ENCODE measurements around the gene NLN. TPM values are rescaled to one million over a fixed set of nuclear protein-coding genes. Genes with fewer than 3 reads are reported as not detected.

NLN gene
- total and polyA plus RNA-seq, 9 donors = 10.2 to 19.6 (median 17.0) TPM

DNA sequence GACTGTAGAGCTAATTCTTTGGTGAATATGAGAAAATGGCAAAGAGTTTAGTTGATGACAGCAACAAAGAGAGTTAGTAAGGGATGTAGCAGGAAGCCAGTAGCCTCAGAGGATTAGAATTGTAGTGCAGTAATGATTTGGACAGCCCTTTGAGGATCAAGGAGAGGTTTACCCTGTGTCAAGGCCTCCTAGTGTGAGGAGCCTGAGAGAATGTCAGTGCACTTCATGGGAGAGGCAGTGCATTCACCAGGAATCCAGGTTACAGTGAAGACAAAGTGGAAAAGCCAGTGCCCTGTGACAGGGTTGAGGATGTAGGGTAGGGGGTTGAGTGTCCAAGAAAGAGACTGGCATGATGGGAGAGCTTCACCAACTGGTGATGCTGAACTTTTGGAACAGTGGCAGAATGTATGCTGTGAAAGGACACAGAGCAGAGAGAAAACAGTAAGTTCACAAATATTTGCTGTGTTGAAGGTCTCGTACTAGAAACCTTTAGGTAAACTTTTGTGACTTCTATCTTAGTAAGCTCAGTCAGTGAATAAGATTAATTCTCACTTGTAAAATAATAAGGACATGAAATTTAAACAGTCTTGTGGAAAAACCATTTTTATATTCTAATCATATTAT is 27.3 kb downstream of the NLN start:
- Histone ChIP-seq H3K27me3 (ENCODE audit: control insufficient read depth, insufficient read depth, low read length) (no peaks in the 10 kb centered on the region), H3K27ac (ENCODE audit: low read length) (no peak overlapping the region), H3K4me3 (ENCODE audit: low read length) (no peak overlapping the region), H3K36me3 (ENCODE audit: control insufficient read depth, insufficient read depth, low read length) (peaks cover 2% of the 10 kb centered on the region), H3K4me1 (ENCODE audit: control insufficient read depth, insufficient read depth, low read length) (no peaks in the 10 kb centered on the region), H3K9me3 (replicated peaks; ENCODE audit: control insufficient read depth, low read depth, low read length) (no peaks in the 10 kb centered on the region)
- WGBS (ENCODE audit: insufficient coverage) = no CpG with 5 or more reads among the region's 1 CpG
- no peak for DNase-seq

DNA sequence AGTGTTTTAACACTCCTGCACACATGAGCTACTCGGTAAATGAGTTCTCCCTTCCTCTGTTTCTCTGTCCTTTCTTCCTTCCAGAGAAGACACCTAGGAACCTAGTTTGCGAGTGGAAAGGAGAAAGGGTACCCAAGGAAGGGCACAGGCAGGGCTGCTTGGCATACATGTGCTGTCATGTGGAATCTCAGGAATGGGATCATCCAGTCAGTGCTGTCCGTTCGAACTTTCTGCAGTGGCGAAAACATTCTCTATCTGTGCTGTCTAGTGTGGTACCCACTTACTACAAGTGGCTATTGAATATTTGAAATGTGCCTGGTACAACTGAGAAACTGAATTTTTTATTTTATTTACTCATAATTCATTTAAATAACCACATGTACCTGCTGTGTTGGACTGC is 28.0 kb downstream of the NLN start:
- Histone ChIP-seq H3K27me3 (ENCODE audit: control insufficient read depth, insufficient read depth, low read length) (no peaks in the 10 kb centered on the region), H3K4me3 (ENCODE audit: low read length) (no peak overlapping the region), H3K27ac (ENCODE audit: low read length) (no peak overlapping the region), H3K36me3 (ENCODE audit: control insufficient read depth, insufficient read depth, low read length) (peaks cover 2% of the 10 kb centered on the region), H3K9me3 (replicated peaks; ENCODE audit: control insufficient read depth, low read depth, low read length) (no peaks in the 10 kb centered on the region), H3K4me1 (ENCODE audit: control insufficient read depth, insufficient read depth, low read length) (no peaks in the 10 kb centered on the region)
- DNase-seq = no peak
- no CpG with 5 or more reads among the region's 5 CpGs for WGBS (ENCODE audit: insufficient coverage)

DNA sequence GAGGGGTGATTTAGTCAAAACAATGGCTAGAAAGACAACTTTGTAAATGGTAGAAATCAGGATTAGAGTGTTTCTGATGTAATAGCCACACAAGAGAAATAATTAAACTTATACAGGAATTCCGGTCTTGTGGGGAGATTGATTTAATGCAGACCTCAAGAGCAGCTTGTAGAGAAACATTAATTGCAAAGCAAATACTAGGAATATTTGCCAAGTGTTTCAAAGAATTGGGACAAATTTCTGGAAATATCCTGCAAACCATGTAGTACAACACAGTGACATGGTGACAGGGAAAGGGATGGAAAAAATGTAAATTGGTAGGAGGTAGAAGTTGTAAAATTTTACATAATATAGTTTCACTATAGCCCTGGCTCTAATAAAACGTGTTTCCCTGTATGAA is 28.9 kb downstream of the NLN start:
- Histone ChIP-seq H3K36me3 (ENCODE audit: control insufficient read depth, insufficient read depth, low read length) (peaks cover 2% of the 10 kb centered on the region), H3K9me3 (replicated peaks; ENCODE audit: control insufficient read depth, low read depth, low read length) (no peaks in the 10 kb centered on the region), H3K27ac (ENCODE audit: low read length) (no peak overlapping the region), H3K4me3 (ENCODE audit: low read length) (no peak overlapping the region), H3K4me1 (ENCODE audit: control insufficient read depth, insufficient read depth, low read length) (no peaks in the 10 kb centered on the region), H3K27me3 (ENCODE audit: control insufficient read depth, insufficient read depth, low read length) (no peaks in the 10 kb centered on the region)
- no peak for DNase-seq
- no CpG with 5 or more reads among the region's 2 CpGs for WGBS (ENCODE audit: insufficient coverage)

DNA sequence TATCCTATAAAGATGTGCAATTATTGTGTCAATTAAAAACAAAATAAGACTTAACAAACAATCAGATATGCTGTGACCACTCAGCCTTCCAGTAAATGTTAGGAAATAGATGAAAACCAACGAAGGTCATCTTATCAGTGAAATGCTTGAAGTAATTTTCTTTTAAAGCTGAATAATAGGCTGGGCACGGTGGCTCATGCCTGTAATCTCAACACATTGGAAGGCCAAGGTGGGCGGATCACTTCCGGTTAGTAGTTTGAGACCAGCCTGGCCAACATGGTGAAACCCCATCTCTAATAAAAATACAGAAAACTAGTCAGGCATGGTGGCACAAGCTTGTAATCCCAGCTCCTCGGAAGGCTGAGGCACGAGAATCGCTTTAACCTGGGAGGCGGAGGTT is 31.2 kb downstream of the NLN start:
- no peaks in the 10 kb centered on the region for H3K9me3 ChIP-seq (replicated peaks; ENCODE audit: control insufficient read depth, low read depth, low read length)
- WGBS (ENCODE audit: insufficient coverage) = no CpG with 5 or more reads among the region's 8 CpGs
- H3K4me1 ChIP-seq (ENCODE audit: control insufficient read depth, insufficient read depth, low read length) = no peaks in the 10 kb centered on the region
- no peak overlapping the region for H3K27ac ChIP-seq (ENCODE audit: low read length)
- no peaks in the 10 kb centered on the region for H3K27me3 ChIP-seq (ENCODE audit: control insufficient read depth, insufficient read depth, low read length)
- no peak overlapping the region for H3K4me3 ChIP-seq (ENCODE audit: low read length)
- H3K36me3 ChIP-seq (ENCODE audit: control insufficient read depth, insufficient read depth, low read length) = peaks cover 2% of the 10 kb centered on the region
- DNase-seq = no peak

DNA sequence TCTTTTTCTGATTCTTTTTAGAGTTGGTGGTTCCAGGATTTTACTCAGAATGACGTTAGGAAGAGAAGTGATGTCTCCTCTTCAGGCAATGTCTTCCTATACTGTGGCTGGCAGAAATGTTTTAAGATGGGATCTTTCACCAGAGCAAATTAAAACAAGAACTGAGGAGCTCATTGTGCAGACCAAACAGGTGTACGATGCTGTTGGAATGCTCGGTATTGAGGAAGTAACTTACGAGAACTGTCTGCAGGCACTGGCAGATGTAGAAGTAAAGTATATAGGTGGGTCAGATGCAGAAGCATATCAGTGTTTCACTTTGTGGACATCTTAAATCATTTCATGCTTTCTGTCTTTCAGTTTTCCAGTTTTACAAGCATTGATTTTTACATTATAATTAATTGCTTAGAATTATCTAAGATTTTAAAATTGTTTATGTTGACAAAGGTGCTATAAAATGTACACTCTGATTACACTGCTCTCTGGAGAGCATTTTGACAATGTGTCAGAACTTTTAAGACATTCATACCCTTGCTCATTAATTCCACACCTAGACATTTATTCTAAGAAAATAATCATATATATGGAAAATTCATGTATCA is 36.6 kb downstream of the NLN start:
- DNase-seq = no peak
- Histone ChIP-seq H3K9me3 (replicated peaks; ENCODE audit: control insufficient read depth, low read depth, low read length) (no peaks in the 10 kb centered on the region), H3K27ac (ENCODE audit: low read length) (no peak overlapping the region), H3K4me3 (ENCODE audit: low read length) (no peak overlapping the region), H3K4me1 (ENCODE audit: control insufficient read depth, insufficient read depth, low read length) (no peaks in the 10 kb centered on the region), H3K27me3 (ENCODE audit: control insufficient read depth, insufficient read depth, low read length) (no peaks in the 10 kb centered on the region), H3K36me3 (ENCODE audit: control insufficient read depth, insufficient read depth, low read length) (peaks cover 11% of the 10 kb centered on the region)
- WGBS (ENCODE audit: insufficient coverage) = 83% methylated on average over 1 of the region's 4 CpGs

DNA sequence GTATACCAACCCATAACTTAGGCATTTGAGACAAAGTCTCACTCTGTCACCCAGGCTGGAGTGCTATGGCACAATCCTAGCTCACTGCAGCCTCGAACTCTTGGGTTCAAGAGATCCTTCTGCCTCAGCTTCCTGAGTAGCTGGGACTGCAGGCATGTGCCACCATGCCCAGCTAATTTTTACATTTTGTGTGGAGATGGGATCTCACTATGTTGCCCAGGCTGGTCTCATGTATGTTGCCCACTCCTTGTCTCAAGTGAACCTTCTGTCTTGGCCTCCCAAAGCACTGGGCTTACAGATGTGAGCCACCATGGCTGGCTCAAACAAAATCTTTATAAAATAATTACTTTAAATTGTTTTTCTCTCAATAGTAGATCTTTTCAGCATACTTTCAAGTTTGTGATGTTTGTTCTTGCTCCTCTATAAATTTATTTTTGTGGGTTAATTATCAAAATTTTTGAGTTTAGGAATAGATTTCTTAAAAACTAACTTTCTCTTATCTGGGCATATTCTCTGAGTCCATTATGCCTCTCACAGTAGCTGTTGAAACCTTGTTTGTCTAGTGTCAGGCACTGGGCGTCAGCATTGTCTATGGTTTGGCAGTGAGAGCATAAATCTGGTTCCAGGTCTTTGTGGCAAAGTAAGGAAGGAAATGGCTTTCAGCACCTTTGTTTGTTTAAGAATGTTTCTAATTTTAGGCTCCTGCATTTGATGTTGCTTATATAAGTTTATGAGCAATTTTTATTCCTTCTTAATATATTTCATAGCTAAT is 38.7 kb downstream of the NLN start:
- no peak overlapping the region for H3K27ac ChIP-seq (ENCODE audit: low read length)
- WGBS (ENCODE audit: insufficient coverage) = 86% methylated on average over 1 of the region's 2 CpGs
- DNase-seq = peak; percentile 29

DNA sequence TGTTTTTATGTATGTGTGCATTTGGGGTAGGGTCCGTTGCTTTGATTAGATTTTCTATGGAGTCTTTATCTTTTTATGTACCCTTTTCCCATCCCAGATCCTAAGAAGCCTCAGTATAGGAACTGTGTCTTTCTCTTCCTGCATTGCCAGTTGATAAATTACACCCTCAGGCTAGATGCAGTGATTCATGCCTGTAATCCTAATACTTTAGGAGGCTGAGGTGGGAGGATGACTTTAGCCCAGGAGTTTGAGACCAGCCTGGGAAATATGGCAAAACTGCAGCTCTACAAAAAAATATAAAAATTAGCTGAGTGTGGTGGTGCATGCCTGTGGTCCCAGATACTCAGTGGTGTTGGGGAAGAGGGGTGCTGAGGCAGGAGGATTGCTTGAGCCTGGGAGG is 40.2 kb downstream of the NLN start:
- Histone ChIP-seq H3K4me1 (ENCODE audit: control insufficient read depth, insufficient read depth, low read length) (no peaks in the 10 kb centered on the region), H3K27ac (ENCODE audit: low read length) (no peak overlapping the region), H3K36me3 (ENCODE audit: control insufficient read depth, insufficient read depth, low read length) (peaks cover 22% of the 10 kb centered on the region), H3K4me3 (ENCODE audit: low read length) (no peak overlapping the region), H3K27me3 (ENCODE audit: control insufficient read depth, insufficient read depth, low read length) (no peaks in the 10 kb centered on the region), H3K9me3 (replicated peaks; ENCODE audit: control insufficient read depth, low read depth, low read length) (no peaks in the 10 kb centered on the region)
- WGBS (ENCODE audit: insufficient coverage) = no CpG with 5 or more reads among the region's 1 CpG
- no peak for DNase-seq

More for the DNA sequence above, 38.7 kb downstream of the NLN start:
- Histone ChIP-seq H3K36me3 (ENCODE audit: control insufficient read depth, insufficient read depth, low read length) (peaks cover 11% of the 10 kb centered on the region), H3K9me3 (replicated peaks; ENCODE audit: control insufficient read depth, low read depth, low read length) (no peaks in the 10 kb centered on the region), H3K4me3 (ENCODE audit: low read length) (no peak overlapping the region), H3K27me3 (ENCODE audit: control insufficient read depth, insufficient read depth, low read length) (no peaks in the 10 kb centered on the region), H3K4me1 (ENCODE audit: control insufficient read depth, insufficient read depth, low read length) (no peaks in the 10 kb centered on the region)

DNA sequence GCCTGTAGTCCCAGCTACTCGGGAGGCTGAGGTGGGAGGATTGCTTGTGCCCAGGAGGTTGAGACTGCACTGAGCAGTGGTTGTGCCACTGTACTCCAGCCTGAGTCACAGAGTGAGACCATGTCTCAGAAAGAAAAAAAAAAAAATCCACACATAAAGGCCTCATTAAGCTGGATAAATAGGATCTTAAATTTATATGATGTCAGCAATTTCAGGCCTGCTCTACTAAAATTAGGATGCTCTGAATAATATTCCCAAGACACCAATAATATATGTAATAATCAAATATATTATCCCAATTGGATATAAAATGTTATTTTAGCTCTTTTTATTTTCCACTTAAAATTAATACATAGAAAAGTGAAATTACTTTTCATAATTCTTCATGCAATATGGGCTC is 43.6 kb downstream of the NLN start:
- Histone ChIP-seq H3K4me1 (ENCODE audit: control insufficient read depth, insufficient read depth, low read length) (no peaks in the 10 kb centered on the region), H3K36me3 (ENCODE audit: control insufficient read depth, insufficient read depth, low read length) (peaks cover 13% of the 10 kb centered on the region), H3K27me3 (ENCODE audit: control insufficient read depth, insufficient read depth, low read length) (no peaks in the 10 kb centered on the region), H3K9me3 (replicated peaks; ENCODE audit: control insufficient read depth, low read depth, low read length) (no peaks in the 10 kb centered on the region), H3K27ac (ENCODE audit: low read length) (no peak overlapping the region), H3K4me3 (ENCODE audit: low read length) (no peak overlapping the region)
- no CpG with 5 or more reads among the region's 1 CpG for WGBS (ENCODE audit: insufficient coverage)
- DNase-seq = no peak

DNA sequence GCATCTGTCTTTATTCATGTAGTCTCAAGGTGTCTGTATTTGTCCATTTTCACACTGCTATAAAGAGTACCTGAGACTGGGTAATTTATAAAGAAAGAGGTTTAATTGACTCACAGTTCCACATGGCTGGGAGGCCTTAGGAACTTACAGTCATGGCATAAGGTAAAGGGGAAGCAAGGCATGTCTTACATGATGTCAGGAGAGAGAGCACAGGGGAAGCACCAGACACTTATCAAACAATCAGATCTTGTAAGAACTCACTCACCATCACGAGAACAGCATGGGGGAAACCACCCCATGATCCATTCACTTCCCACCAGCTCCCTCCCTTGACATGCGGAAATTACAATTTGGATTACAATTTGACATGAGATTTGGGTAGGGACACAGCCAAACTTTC is 44.2 kb downstream of the NLN start:
- WGBS (ENCODE audit: insufficient coverage) = 100% methylated on average over 1 of the region's 2 CpGs
- H3K4me3 ChIP-seq (ENCODE audit: low read length) = no peak overlapping the region
- no peaks in the 10 kb centered on the region for H3K9me3 ChIP-seq (replicated peaks; ENCODE audit: control insufficient read depth, low read depth, low read length)
- no peak for DNase-seq
- H3K36me3 ChIP-seq (ENCODE audit: control insufficient read depth, insufficient read depth, low read length) = peaks cover 13% of the 10 kb centered on the region
- H3K27ac ChIP-seq (ENCODE audit: low read length) = no peak overlapping the region
- no peaks in the 10 kb centered on the region for H3K4me1 ChIP-seq (ENCODE audit: control insufficient read depth, insufficient read depth, low read length)
- no peaks in the 10 kb centered on the region for H3K27me3 ChIP-seq (ENCODE audit: control insufficient read depth, insufficient read depth, low read length)

DNA sequence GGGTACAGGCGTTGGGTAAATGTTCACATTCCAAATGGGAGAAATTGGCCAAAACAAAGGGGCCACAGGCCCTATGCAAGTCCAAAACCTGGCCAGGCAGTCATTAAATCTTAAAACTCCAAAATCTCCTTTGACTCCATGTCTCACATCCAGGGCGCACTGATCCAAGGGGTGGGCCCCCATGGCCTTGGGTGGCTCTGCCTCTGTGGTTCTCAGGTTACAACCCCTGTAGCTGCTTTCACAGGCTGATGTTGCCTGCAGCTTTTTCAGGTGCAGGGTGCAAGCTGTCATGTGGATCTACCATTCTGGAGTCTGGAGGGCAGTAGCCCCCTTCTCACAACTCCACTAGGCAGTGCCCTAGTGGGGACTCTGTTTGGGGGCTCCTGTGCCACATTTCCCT is 44.8 kb downstream of the NLN start:
- Histone ChIP-seq H3K27ac (ENCODE audit: low read length) (no peak overlapping the region), H3K27me3 (ENCODE audit: control insufficient read depth, insufficient read depth, low read length) (no peaks in the 10 kb centered on the region), H3K4me1 (ENCODE audit: control insufficient read depth, insufficient read depth, low read length) (no peaks in the 10 kb centered on the region), H3K36me3 (ENCODE audit: control insufficient read depth, insufficient read depth, low read length) (peaks cover 13% of the 10 kb centered on the region), H3K9me3 (replicated peaks; ENCODE audit: control insufficient read depth, low read depth, low read length) (no peaks in the 10 kb centered on the region), H3K4me3 (ENCODE audit: low read length) (no peak overlapping the region)
- no peak for DNase-seq
- WGBS (ENCODE audit: insufficient coverage) = 83% methylated on average over 1 of the region's 2 CpGs

All from muscle of leg (tissue), 11 donors.